H1 (cell line): ENCODE data around the gene SLC36A2. TPM values are rescaled to one million over a fixed set of nuclear protein-coding genes. Genes with fewer than 3 reads are reported as not detected.

ENCODE experiments used
- KDM1A ChIP-seq: fragments of 200-600, 300-600 bp; sonication (generic); IDR thresholded peaks from 2 replicates; pipeline ENCODE4 v1.7.1; 2016; ENCODE audit warnings: mild to moderate bottlenecking, low read length, borderline replicate concordance
- SUZ12 ChIP-seq: fragments of 200-600 bp; sonication (generic); IDR thresholded peaks from 2 replicates; pipeline ENCODE4 v1.6.1; 2012; ENCODE audit warnings: mild to moderate bottlenecking, inconsistent platforms, low read length, moderate library complexity, mixed read lengths
- polyA plus RNA-seq, 7 experiments: library from polyadenylated mRNA; depleted of rRNA in 3 of 7; stranded (reverse) in 5 of 7; unstranded in 2 of 7; fragments of >200 nt in 5 of 7; fragments of 200-250 nt in 2 of 7; gene quantifications; 1 replicate in 5 of 7; 2 replicates in 1 of 7; 4 replicates in 1 of 7; pipeline versions ENCODE4 v1.2.1 to v1.2.3, GENCODE V29; 2011 to 2013; ENCODE audit warnings: missing spikeins in 2 of 7, mixed read lengths in 2 of 7
- total RNA-seq: library from RNA; stranded (reverse); fragmentation: NEBNext Ultra II Directional; extraction: Animal tissue kit (Norgen Biotek cat#: 25700); gene quantifications from 2 replicates; pipeline ENCODE4 v1.2.1, GENCODE V29; 2021
- TF ChIP-seq, protein P1 (sequence below), 3 experiments: IDR thresholded peaks; 1 replicate in 2 of 3; 2 replicates in 1 of 3; pipeline versions ENCODE4 v1.5.1 to v1.6.1; 2011; ENCODE audit warnings: low read length in 3 of 3, mild to moderate bottlenecking in 3 of 3, inconsistent platforms in 2 of 3, low read depth in 1 of 3, moderate library complexity in 1 of 3; ENCODE audit not compliant: insufficient read depth in 1 of 3; ENCODE audit errors: control extremely low read depth in 1 of 3

SLC36A2 gene
- total and polyA plus RNA-seq, 2 of the 8 experiments (the other 6 are each of a cell fraction or from before 2014, with no cell fraction given): 0.30 TPM; not detected in 1

DNA sequence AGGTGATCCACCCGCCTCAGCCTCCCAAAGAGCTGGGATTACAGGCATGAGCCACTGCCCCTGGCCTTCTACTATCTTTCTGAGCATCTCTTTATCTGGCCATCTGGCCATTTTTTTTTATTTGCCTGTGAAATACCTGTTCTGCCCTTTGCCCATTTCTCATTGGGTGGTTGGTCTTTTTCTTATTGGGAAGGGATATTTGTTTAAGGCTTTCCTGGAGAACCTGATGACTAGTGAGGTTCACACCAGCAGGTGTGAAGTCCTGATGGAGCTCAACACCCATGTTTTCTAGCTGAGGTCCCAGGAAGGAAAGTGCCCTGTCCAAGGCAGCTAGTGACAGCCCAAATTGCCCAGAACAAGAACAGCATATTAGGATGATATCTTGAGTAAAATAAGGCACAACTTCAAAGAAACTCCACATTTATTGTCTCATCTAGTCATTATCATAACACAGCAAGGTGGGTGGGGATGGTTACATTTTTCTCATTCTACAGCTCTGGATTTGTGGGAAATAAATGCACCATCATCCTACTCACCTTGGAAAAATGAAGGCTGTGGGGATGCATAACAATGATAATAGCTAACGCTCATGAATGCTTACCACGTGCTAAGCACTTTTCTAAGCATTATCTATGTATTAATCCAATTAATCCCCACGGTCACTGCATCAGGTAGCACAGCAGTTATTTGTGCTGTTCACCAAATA lies 64.1 kb downstream of the SLC36A2 start (continued):
- TF ChIP-seq, protein P1, sequence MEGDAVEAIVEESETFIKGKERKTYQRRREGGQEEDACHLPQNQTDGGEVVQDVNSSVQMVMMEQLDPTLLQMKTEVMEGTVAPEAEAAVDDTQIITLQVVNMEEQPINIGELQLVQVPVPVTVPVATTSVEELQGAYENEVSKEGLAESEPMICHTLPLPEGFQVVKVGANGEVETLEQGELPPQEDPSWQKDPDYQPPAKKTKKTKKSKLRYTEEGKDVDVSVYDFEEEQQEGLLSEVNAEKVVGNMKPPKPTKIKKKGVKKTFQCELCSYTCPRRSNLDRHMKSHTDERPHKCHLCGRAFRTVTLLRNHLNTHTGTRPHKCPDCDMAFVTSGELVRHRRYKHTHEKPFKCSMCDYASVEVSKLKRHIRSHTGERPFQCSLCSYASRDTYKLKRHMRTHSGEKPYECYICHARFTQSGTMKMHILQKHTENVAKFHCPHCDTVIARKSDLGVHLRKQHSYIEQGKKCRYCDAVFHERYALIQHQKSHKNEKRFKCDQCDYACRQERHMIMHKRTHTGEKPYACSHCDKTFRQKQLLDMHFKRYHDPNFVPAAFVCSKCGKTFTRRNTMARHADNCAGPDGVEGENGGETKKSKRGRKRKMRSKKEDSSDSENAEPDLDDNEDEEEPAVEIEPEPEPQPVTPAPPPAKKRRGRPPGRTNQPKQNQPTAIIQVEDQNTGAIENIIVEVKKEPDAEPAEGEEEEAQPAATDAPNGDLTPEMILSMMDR (IDR thresholded peaks at IDR 0.05; ENCODE audit: control extremely low read depth in 1 of 3, insufficient read depth in 1 of 3, low read depth in 1 of 3, low read length in 3 of 3): no peak
- TF ChIP-seq KDM1A: no peak
- no peak for TF ChIP-seq SUZ12
